Epithelial cell of esophagus (primary cell): ENCODE data around the gene RBMS1.

ENCODE experiments used
- DNase-seq: peaks from one replicate; pipeline ENCODE4 v3.0.0; 2010; ENCODE audit warnings: low read depth
- H3K4me3 ChIP-seq: 2 replicates; pipeline ENCODE4 v1.5.1; 2011; ENCODE audit warnings: mild to moderate bottlenecking, low read length, control low read depth
- CTCF ChIP-seq: IDR thresholded peaks from 2 replicates; pipeline ENCODE4 v1.5.1; 2011; ENCODE audit warnings: low read depth, mild to moderate bottlenecking, low read length, control low read depth, inconsistent platforms; ENCODE audit not compliant: insufficient read depth; ENCODE audit errors: missing control alignments

The RBMS1 gene

GRCh38 chr2:160333324-160334027 lies 160.1 kb downstream of the RBMS1 start:
- DNase-seq = no peak
- no peak overlapping the region for H3K4me3 ChIP-seq
- no peak for TF ChIP-seq CTCF

- no peak for TF ChIP-seq CTCF
- DNase-seq = peak; percentile 46
- H3K4me3 ChIP-seq = no peak overlapping the region
These were observed 161.3 kb downstream of the RBMS1 start for GRCh38 chr2:160332318-160332717.

GRCh38 chr2:160331258-160332025 lies 162.2 kb downstream of the RBMS1 start:
- DNase-seq = no peak
- TF ChIP-seq CTCF = no peak

GRCh38 chr2:160328811-160329527 lies 164.6 kb downstream of the RBMS1 start:
- no peak overlapping the region for H3K4me3 ChIP-seq
- no peak for TF ChIP-seq CTCF
- DNase-seq = no peak

More at GRCh38 chr2:160331258-160332025, 162.2 kb downstream of the RBMS1 start:
- H3K4me3 ChIP-seq = no peak overlapping the region

GRCh38 chr2:160326786-160327185 lies 166.8 kb downstream of the RBMS1 start:
- no peak for TF ChIP-seq CTCF
- DNase-seq = no peak
- no peak overlapping the region for H3K4me3 ChIP-seq

- TF ChIP-seq CTCF = no peak
- H3K4me3 ChIP-seq = no peak overlapping the region
- no peak for DNase-seq
These were observed 168.2 kb downstream of the RBMS1 start for GRCh38 chr2:160325418-160325817.
